SK-N-SH (cell line): ENCODE data around the gene MRI1. TPM values are rescaled to one million over a fixed set of nuclear protein-coding genes. Genes with fewer than 3 reads are reported as not detected.
A peak's percentile ranks its signal among the peaks of the same experiment; 100 is the strongest.

Experiments used
- CTCF ChIA-PET: fragments of 300-600, 350-600 bp; formaldehyde crosslinking; extraction: SDS; loops from one replicate; lab custom pipeline; 2021; lab: Yijun Ruan, JAX
- POLR2A ChIA-PET: fragments of 350-600 bp; sonication (Branson Sonifier 250); formaldehyde crosslinking; extraction: SDS; loops from one replicate; lab custom pipeline; 2020; ENCODE audit warnings: antibody characterized with exemption, inconsistent platforms; lab: Yijun Ruan, JAX
- DNase-seq: peaks from one replicate; pipeline ENCODE4 v3.0.0; 2012
- H2AFZ ChIP-seq: fragments of 200-600 bp; sonication (generic); 2 replicates; pipeline ENCODE4 v1.8.1; 2016; ENCODE audit warnings: antibody characterized with exemption, mild to moderate bottlenecking, low read depth
- H3F3A ChIP-seq: fragments of 200-600 bp; sonication (generic); replicated peaks from 2 replicates; pipeline ENCODE3; 2016; ENCODE audit warnings: antibody characterized with exemption, mild to moderate bottlenecking; ENCODE audit not compliant: insufficient read depth
- H3K27ac ChIP-seq, 2 experiments: fragments of 200-500 bp in 1 of 2; fragments of 200-600 bp in 1 of 2; sonication (Bioruptor generic) in 1 of 2; sonication (generic), shearing (Covaris generic) in 1 of 2; 2 replicates each; pipeline versions ENCODE4 v1.5.1 to v1.6.1; 2014 to 2016; ENCODE audit warnings: low read depth in 2 of 2, inconsistent platforms in 1 of 2, low read length in 1 of 2, mild to moderate bottlenecking in 1 of 2, mixed read lengths in 1 of 2
- H3K27me3 ChIP-seq: fragments of 200-600 bp; sonication (generic), shearing (Covaris generic); 2 replicates; pipeline ENCODE4 v1.6.1; 2016; ENCODE audit warnings: mixed run types; ENCODE audit not compliant: insufficient read depth
- H3K36me3 ChIP-seq, 2 experiments: fragments of 200-500 bp in 1 of 2; fragments of 200-600 bp in 1 of 2; sonication (Bioruptor generic) in 1 of 2; sonication (generic) in 1 of 2; replicated peaks in 1 of 2; 2 replicates each; pipeline versions ENCODE3 to v1.5.1; 2014 to 2016; ENCODE audit warnings: low read length in 1 of 2, mild to moderate bottlenecking in 1 of 2; ENCODE audit not compliant: insufficient read depth in 2 of 2, control insufficient read depth in 1 of 2
- H3K4me1 ChIP-seq, 2 experiments: fragments of 200-500 bp in 1 of 2; fragments of 200-600 bp in 1 of 2; sonication (Bioruptor generic) in 1 of 2; sonication (generic), shearing (Covaris generic) in 1 of 2; 2 replicates each; pipeline versions ENCODE4 v1.5.1 to v1.6.1; 2014 to 2016; ENCODE audit warnings: low read depth in 1 of 2, low read length in 1 of 2, mixed run types in 1 of 2; ENCODE audit not compliant: insufficient read depth in 2 of 2, control insufficient read depth in 1 of 2
- H3K4me2 ChIP-seq: fragments of 200-600 bp; sonication (generic), shearing (Covaris generic); 2 replicates; pipeline ENCODE4 v1.6.1; 2017; ENCODE audit warnings: mixed run types
- H3K4me3 ChIP-seq, 2 experiments: fragments of 200-500 bp in 1 of 2; fragments of 200-600 bp in 1 of 2; sonication (Bioruptor generic) in 1 of 2; sonication (generic), shearing (Covaris generic) in 1 of 2; 2 replicates each; pipeline versions ENCODE4 v1.5.1 to v1.8.1; 2014 to 2016; ENCODE audit warnings: low read depth in 2 of 2, inconsistent platforms in 1 of 2, low read length in 1 of 2, mild to moderate bottlenecking in 1 of 2, mixed read lengths in 1 of 2, moderate library complexity in 1 of 2
- H3K79me2 ChIP-seq: fragments of 200-600 bp; sonication (generic); 2 replicates; pipeline ENCODE4 v1.8.1; 2017; ENCODE audit warnings: mild to moderate bottlenecking; ENCODE audit not compliant: insufficient read depth
- H3K9ac ChIP-seq: fragments of 200-600 bp; sonication (generic); 2 replicates; pipeline ENCODE4 v1.6.1; 2017; ENCODE audit warnings: mixed run types
- H3K9me2 ChIP-seq: fragments of 200-600 bp; sonication (generic); 2 replicates; pipeline ENCODE4 v1.6.1; 2017; ENCODE audit warnings: mixed run types
- H3K9me3 ChIP-seq: fragments of 200-600 bp; sonication (generic); 2 replicates; pipeline ENCODE4 v1.6.1; 2017; ENCODE audit warnings: mixed run types, mild to moderate bottlenecking, moderate library complexity
- H4K20me1 ChIP-seq: fragments of 200-600 bp; sonication (generic); 2 replicates; pipeline ENCODE4 v1.6.1; 2017; ENCODE audit warnings: mild to moderate bottlenecking, mixed run types; ENCODE audit not compliant: insufficient read depth
- ELF1 ChIP-seq: IDR thresholded peaks from 2 replicates; pipeline ENCODE4 v1.4.0; 2012
- EP300 ChIP-seq, 2 experiments: IDR thresholded peaks; 2 replicates each; pipeline versions ENCODE4 v1.4.0 to v1.6.1; 2012; ENCODE audit warnings: borderline replicate concordance in 1 of 2, low read depth in 1 of 2, low read length in 1 of 2
- EZH2phosphoT487 ChIP-seq: fragments of 200-600 bp; sonication (generic); IDR thresholded peaks from 2 replicates; pipeline ENCODE4 v1.6.1; 2017; ENCODE audit warnings: low read depth, mixed run types, mild to moderate bottlenecking, antibody characterized with exemption, moderate library complexity, borderline replicate concordance
- FOXJ3 ChIP-seq: sonication (generic); formaldehyde crosslinking; IDR thresholded peaks from 2 replicates; pipeline ENCODE4 v1.5.1; 2020; ENCODE audit warnings: mild to moderate bottlenecking, missing genetic modification reagents
- JUND ChIP-seq: IDR thresholded peaks from 2 replicates; pipeline ENCODE4 v1.4.0; 2012
- MAX ChIP-seq: IDR thresholded peaks from 2 replicates; pipeline ENCODE4 v1.4.0; 2012; ENCODE audit warnings: low read depth
- MEF2A ChIP-seq: IDR thresholded peaks from 2 replicates; pipeline ENCODE4 v1.4.0; 2012; ENCODE audit warnings: low read depth, borderline replicate concordance
- NFIC ChIP-seq: IDR thresholded peaks from 2 replicates; pipeline ENCODE4 v1.4.0; 2012; ENCODE audit warnings: borderline replicate concordance
- POLR2AphosphoS5 ChIP-seq: IDR thresholded peaks from 2 replicates; pipeline ENCODE4 v1.6.1; 2012; ENCODE audit warnings: low read depth, low read length
- REST ChIP-seq: IDR thresholded peaks from 2 replicates; pipeline ENCODE4 v1.6.1; 2012; ENCODE audit warnings: mild to moderate bottlenecking, low read depth, low read length, moderate library complexity
- TEAD4 ChIP-seq: IDR thresholded peaks from 2 replicates; pipeline ENCODE4 v1.4.0; 2012; ENCODE audit warnings: mild to moderate bottlenecking, borderline replicate concordance; ENCODE audit not compliant: insufficient read depth
- YY1 ChIP-seq: IDR thresholded peaks from 2 replicates; pipeline ENCODE4 v1.4.0; 2012; ENCODE audit warnings: low read depth, mild to moderate bottlenecking
- WGBS: methylation state at CpG from one replicate; pipeline ENCODE4 v1.1.6; 2017; ENCODE audit warnings: low lambda C conversion rate; 5-methylcytosine and 5-hydroxymethylcytosine counted together
- polyA plus RNA-seq, 3 experiments: library from polyadenylated mRNA; depleted of rRNA; stranded (reverse); fragments of >200 nt; gene quantifications; 2 replicates each; pipeline ENCODE4 v1.2.3, GENCODE V29; 2012
- TF ChIP-seq, protein P1 (sequence below): IDR thresholded peaks from 2 replicates; pipeline ENCODE4 v1.4.0; 2012; ENCODE audit warnings: low read depth, borderline replicate concordance
- TF ChIP-seq, protein P2 (sequence below): fragments of 200-600 bp; sonication (generic); IDR thresholded peaks from 2 replicates; pipeline ENCODE4 v1.6.1; 2017; ENCODE audit warnings: antibody characterized with exemption, mild to moderate bottlenecking, moderate library complexity

MRI1 gene
- polyA plus RNA-seq, 1 of the 3 experiments (the other 2 are of a cell fraction), result 49.6 TPM

GRCh38 chr19:13723206-13723605, 41.1 kb upstream of the MRI1 start (continued):
- TF ChIP-seq POLR2AphosphoS5 (peak; percentile 32; the same call in 1 of the 2 replicates), TEAD4 (peak; percentile 44; the same call in 1 of the 2 replicates), MEF2A (no peak), ELF1 (no peak), EP300 (IDR thresholded peaks at IDR 0.05; ENCODE audit: borderline replicate concordance in 1 of 2, low read depth in 1 of 2, low read length in 1 of 2) (peak in 1 of 2 experiments; percentile 59; a peak in 1 of 4 replicates)
- TF ChIP-seq, protein P1, sequence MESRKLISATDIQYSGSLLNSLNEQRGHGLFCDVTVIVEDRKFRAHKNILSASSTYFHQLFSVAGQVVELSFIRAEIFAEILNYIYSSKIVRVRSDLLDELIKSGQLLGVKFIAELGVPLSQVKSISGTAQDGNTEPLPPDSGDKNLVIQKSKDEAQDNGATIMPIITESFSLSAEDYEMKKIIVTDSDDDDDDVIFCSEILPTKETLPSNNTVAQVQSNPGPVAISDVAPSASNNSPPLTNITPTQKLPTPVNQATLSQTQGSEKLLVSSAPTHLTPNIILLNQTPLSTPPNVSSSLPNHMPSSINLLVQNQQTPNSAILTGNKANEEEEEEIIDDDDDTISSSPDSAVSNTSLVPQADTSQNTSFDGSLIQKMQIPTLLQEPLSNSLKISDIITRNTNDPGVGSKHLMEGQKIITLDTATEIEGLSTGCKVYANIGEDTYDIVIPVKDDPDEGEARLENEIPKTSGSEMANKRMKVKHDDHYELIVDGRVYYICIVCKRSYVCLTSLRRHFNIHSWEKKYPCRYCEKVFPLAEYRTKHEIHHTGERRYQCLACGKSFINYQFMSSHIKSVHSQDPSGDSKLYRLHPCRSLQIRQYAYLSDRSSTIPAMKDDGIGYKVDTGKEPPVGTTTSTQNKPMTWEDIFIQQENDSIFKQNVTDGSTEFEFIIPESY, result no peak
- TF ChIP-seq, all 33 proteins: peak for 8

GRCh38 chr19:13726323-13726722, 38.0 kb upstream of the MRI1 start:
- 69% methylated on average over 4 of the region's 5 CpGs for WGBS
- Histone ChIP-seq H2AFZ (no peak overlapping the region), H4K20me1 (no peaks in the 10 kb centered on the region), H3K27me3 (no peaks in the 10 kb centered on the region), H3K9me3 (no peaks in the 10 kb centered on the region), H3K4me1 (peaks cover 2 to 18% of the 10 kb centered on the region in 2 experiments; a peak in 3 of 4 replicates), H3K27ac (no peak overlapping the region), H3K9me2 (no peaks in the 10 kb centered on the region), H3K79me2 (no peaks in the 10 kb centered on the region), H3K36me3 (no peaks in the 10 kb centered on the region), H3K4me2 (no peak overlapping the region), H3K4me3 (no peak overlapping the region), H3F3A (peaks cover 27% of the 10 kb centered on the region), H3K9ac (no peak overlapping the region)
- DNase-seq, result no peak
- TF ChIP-seq YY1 (no peak), FOXJ3 (no peak), MEF2A (no peak), POLR2AphosphoS5 (no peak)
- ChIA-PET CTCF (interaction anchor here (0.6 to 1.2 kb wide), 3 partner anchors 34 to 136 kb away, joined by 3 read pairs; no protein-coding TSS in a partner anchor), POLR2A (interaction anchor here (0.6 kb wide), 1 partner anchor 750 kb away, joined by 3 read pairs; no protein-coding TSS in a partner anchor)

DNA sequence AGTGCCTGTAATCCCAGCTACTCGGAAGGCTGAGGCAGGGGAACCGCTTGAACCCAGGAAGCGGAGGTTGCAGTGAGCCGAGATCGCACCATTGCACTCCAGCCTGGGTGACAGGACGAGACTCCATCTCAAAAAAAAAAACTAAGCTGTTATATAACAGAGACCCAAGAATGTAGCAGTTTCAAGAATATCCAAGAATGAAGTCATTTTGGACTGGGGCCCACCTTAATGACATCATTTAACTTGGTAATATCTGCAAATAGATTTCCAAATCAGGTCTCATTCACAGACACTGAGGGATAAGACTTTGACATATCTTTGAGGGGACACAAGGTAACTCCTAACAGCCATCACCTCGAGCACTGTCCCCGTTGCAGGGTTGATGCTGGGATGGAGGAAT, 36.5 kb upstream of the MRI1 start:
- Histone ChIP-seq H3F3A (peaks cover 33% of the 10 kb centered on the region), H3K9ac (no peak overlapping the region), H2AFZ (no peak overlapping the region), H4K20me1 (no peaks in the 10 kb centered on the region), H3K27ac (peak overlapping the region in 1 of 2 experiments; percentile 59; a peak in 2 of 4 replicates), H3K9me3 (no peaks in the 10 kb centered on the region), H3K4me1 (peaks cover 7 to 18% of the 10 kb centered on the region in 2 experiments; a peak in 3 of 4 replicates), H3K4me3 (no peak overlapping the region), H3K36me3 (no peaks in the 10 kb centered on the region), H3K27me3 (no peaks in the 10 kb centered on the region), H3K4me2 (no peak overlapping the region), H3K9me2 (no peaks in the 10 kb centered on the region), H3K79me2 (peaks cover 9% of the 10 kb centered on the region)
- DNase-seq, result no peak
- WGBS, result 64% methylated on average over 8 of the region's 8 CpGs
- CTCF ChIA-PET, result no interaction called here
- POLR2A ChIA-PET, result no interaction called here
- TF ChIP-seq NFIC (peak; percentile 79; the same call in 1 of the 2 replicates), POLR2AphosphoS5 (no peak), MAX (no peak; the same call in 1 of the 2 replicates), YY1 (no peak), FOXJ3 (no peak), EZH2phosphoT487 (no peak), REST (no peak), JUND (0 out of 2 replicates have a peak, but pooled peaks have one; percentile 18)
- TF ChIP-seq, protein P1, result no peak
- TF ChIP-seq, protein P2, sequence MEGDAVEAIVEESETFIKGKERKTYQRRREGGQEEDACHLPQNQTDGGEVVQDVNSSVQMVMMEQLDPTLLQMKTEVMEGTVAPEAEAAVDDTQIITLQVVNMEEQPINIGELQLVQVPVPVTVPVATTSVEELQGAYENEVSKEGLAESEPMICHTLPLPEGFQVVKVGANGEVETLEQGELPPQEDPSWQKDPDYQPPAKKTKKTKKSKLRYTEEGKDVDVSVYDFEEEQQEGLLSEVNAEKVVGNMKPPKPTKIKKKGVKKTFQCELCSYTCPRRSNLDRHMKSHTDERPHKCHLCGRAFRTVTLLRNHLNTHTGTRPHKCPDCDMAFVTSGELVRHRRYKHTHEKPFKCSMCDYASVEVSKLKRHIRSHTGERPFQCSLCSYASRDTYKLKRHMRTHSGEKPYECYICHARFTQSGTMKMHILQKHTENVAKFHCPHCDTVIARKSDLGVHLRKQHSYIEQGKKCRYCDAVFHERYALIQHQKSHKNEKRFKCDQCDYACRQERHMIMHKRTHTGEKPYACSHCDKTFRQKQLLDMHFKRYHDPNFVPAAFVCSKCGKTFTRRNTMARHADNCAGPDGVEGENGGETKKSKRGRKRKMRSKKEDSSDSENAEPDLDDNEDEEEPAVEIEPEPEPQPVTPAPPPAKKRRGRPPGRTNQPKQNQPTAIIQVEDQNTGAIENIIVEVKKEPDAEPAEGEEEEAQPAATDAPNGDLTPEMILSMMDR, result no peak
